ENCODE results near the gene SRSF9. TPM values are rescaled to one million over a fixed set of nuclear protein-coding genes. Genes with fewer than 3 reads are reported as not detected.

Gene SRSF9
- total RNA-seq, 3 donors from 2014 or later (not counting 1 experiment from before 2014, with no cell fraction given) = 175 to 191 (median 179) TPM

DNA sequence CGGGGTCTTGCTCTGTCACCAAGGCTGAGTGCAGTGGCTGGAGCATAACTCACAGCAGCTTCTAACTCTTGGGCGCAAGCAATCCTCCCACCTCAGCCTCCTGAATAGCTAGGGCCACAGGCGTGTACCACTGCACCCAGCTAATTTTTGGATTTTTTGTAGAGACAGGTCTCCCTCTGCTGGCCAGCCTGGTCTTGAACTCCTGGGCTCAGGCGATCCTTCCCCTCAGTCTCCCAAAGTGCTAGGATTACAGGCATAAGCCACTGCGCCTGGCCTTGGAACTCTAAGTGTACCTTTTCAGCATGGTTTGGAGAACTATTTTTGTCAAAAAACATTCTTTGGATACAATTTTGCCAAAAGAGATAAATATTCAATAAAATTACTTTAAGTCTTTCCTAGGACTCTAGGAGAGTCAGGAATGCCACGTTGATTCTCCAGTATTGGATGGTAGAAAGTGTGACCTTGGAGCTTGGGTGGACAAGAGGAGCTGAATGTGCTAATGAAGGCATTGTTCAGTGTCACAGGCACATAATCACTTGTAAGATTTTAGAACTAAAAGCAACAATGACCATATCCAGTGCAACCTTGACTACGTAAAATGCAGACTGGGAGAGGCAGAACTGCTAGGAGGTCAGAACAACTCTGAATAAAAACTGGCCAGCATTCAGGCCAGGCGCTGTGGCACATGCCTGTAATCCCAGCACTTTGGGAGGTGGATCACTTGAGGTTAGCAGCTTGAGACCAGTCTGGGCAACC is 2.8 kb downstream of the SRSF9 start:
- peak overlapping the region; percentile 76 to 91 for H3K27ac Mint-ChIP-seq

DNA sequence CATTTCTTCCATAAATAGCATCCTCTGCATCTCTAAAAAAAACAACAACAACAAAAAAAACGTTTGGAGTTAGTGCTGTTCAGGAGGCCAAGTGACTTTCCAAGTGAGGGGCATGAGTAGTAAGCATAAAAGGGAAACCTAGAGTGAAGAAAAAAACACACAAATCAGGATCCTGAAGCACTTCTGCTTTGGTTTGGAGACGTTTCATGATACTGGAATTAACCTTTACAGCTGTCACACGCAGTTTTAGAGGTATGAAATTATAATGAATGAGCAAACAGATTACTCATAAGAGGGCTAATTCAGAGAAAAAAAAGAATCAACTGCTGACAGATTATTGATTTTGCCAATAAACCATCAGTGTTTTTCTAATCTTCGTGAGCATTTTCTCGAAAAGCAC is 3.8 kb downstream of the SRSF9 start:
- peaks cover 14% of the 10 kb centered on the region for H3K36me3 Mint-ChIP-seq
- intact Hi-C loops (cut with micrococcal nuclease) = loop anchor here (1.0 kb wide), 1 partner anchor 26 kb away; no protein-coding TSS in a partner anchor
- H3K27me3 Mint-ChIP-seq (ENCODE audit: low read depth in 2 of 2) = no peaks in the 10 kb centered on the region
- H3K4me3 Mint-ChIP-seq = no peak overlapping the region
- no peak for DNase-seq
- TF ChIP-seq, protein P1, sequence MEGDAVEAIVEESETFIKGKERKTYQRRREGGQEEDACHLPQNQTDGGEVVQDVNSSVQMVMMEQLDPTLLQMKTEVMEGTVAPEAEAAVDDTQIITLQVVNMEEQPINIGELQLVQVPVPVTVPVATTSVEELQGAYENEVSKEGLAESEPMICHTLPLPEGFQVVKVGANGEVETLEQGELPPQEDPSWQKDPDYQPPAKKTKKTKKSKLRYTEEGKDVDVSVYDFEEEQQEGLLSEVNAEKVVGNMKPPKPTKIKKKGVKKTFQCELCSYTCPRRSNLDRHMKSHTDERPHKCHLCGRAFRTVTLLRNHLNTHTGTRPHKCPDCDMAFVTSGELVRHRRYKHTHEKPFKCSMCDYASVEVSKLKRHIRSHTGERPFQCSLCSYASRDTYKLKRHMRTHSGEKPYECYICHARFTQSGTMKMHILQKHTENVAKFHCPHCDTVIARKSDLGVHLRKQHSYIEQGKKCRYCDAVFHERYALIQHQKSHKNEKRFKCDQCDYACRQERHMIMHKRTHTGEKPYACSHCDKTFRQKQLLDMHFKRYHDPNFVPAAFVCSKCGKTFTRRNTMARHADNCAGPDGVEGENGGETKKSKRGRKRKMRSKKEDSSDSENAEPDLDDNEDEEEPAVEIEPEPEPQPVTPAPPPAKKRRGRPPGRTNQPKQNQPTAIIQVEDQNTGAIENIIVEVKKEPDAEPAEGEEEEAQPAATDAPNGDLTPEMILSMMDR (IDR thresholded peaks at IDR 0.05) = no peak
- no peaks in the 10 kb centered on the region for H3K9me3 Mint-ChIP-seq
- Histone ChIP-seq H3K36me3 (ENCODE audit: control insufficient read depth, insufficient read depth, low read length) (peaks cover 58% of the 10 kb centered on the region), H3K4me1 (ENCODE audit: control insufficient read depth, insufficient read depth, low read length) (peaks cover 32% of the 10 kb centered on the region), H3K9me3 (ENCODE audit: control insufficient read depth, insufficient read depth, low read length) (no peaks in the 10 kb centered on the region), H3K4me3 (ENCODE audit: low read length) (no peak overlapping the region), H3K27ac (ENCODE audit: low read length) (no peak overlapping the region), H3K27me3 (ENCODE audit: control insufficient read depth, insufficient read depth, low read length) (no peaks in the 10 kb centered on the region)
- WGBS (ENCODE audit: insufficient coverage) = 49% methylated on average over 2 of the region's 5 CpGs
- peaks cover 45 to 55% of the 10 kb centered on the region in 2 donors for H3K4me1 Mint-ChIP-seq
- no peak for ATAC-seq
- H3K27ac Mint-ChIP-seq = peak overlapping the region; percentile 76 to 91

More for the DNA sequence above, 2.8 kb downstream of the SRSF9 start:
- no peak overlapping the region for H3K27ac ChIP-seq (ENCODE audit: low read length)
- Mint-ChIP-seq H3K4me1 (peaks cover 51 to 61% of the 10 kb centered on the region in 2 donors), H3K9me3 (no peaks in the 10 kb centered on the region), H3K27me3 (ENCODE audit: low read depth in 2 of 2) (no peaks in the 10 kb centered on the region), H3K36me3 (peaks cover 14% of the 10 kb centered on the region), H3K4me3 (peak overlapping the region; percentile 35)
- no peak overlapping the region for H3K4me3 ChIP-seq (ENCODE audit: low read length)
- intact Hi-C loops (cut with micrococcal nuclease) = loop anchor here (1.0 kb wide), 1 partner anchor 27 kb away; no protein-coding TSS in a partner anchor
- no peaks in the 10 kb centered on the region for H3K9me3 ChIP-seq (ENCODE audit: control insufficient read depth, insufficient read depth, low read length)
- H3K4me1 ChIP-seq (ENCODE audit: control insufficient read depth, insufficient read depth, low read length) = peaks cover 40% of the 10 kb centered on the region
- no peak for ATAC-seq
- WGBS (ENCODE audit: insufficient coverage) = 73% methylated on average over 8 of the region's 8 CpGs
- no peaks in the 10 kb centered on the region for H3K27me3 ChIP-seq (ENCODE audit: control insufficient read depth, insufficient read depth, low read length)
- TF ChIP-seq, protein P1 (IDR thresholded peaks at IDR 0.05) = peak; percentile 53
- DNase-seq = peak in 1 of 2 donors; percentile 71
- H3K36me3 ChIP-seq (ENCODE audit: control insufficient read depth, insufficient read depth, low read length) = peaks cover 49% of the 10 kb centered on the region

DNA sequence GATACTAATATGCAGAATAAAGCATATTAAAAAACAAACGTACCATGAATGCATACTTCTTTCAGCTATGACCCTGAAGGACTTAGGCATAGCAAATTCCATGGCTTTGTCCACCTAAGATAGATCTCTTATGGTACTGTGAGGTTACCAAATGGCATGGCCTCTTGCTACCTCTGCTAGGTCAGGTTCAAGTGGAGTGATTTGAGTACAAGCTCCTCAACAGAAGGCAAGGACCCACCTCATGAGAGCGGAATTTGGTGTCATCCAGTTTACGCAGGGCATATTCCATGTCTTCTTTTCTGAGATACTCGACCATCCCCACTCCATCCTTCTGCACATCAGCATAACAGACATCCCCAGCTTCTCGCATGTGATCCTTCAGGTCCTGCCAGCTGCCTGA is 5.8 kb downstream of the SRSF9 start:
- H3K36me3 ChIP-seq (ENCODE audit: control insufficient read depth, insufficient read depth, low read length) = peaks cover 73% of the 10 kb centered on the region
- no peaks in the 10 kb centered on the region for H3K9me3 ChIP-seq (ENCODE audit: control insufficient read depth, insufficient read depth, low read length)
- DNase-seq = no peak
- 93% methylated on average over 5 of the region's 5 CpGs for WGBS (ENCODE audit: insufficient coverage)
- no peak for ATAC-seq
- H3K4me1 ChIP-seq (ENCODE audit: control insufficient read depth, insufficient read depth, low read length) = peaks cover 23% of the 10 kb centered on the region
- peaks cover 14% of the 10 kb centered on the region for H3K36me3 Mint-ChIP-seq
- H3K27ac Mint-ChIP-seq = peak overlapping the region in 1 of 2 donors; percentile 91
- TF ChIP-seq, protein P1 (IDR thresholded peaks at IDR 0.05) = no peak
- no peak overlapping the region for H3K4me3 Mint-ChIP-seq
- no peaks in the 10 kb centered on the region for H3K9me3 Mint-ChIP-seq
- no peaks in the 10 kb centered on the region for H3K27me3 Mint-ChIP-seq (ENCODE audit: low read depth in 2 of 2)
- H3K27me3 ChIP-seq (ENCODE audit: control insufficient read depth, insufficient read depth, low read length) = no peaks in the 10 kb centered on the region
- H3K4me1 Mint-ChIP-seq = peaks cover 33 to 48% of the 10 kb centered on the region in 2 donors
- H3K4me3 ChIP-seq (ENCODE audit: low read length) = no peak overlapping the region
- intact Hi-C loops (cut with micrococcal nuclease) = no loop called here
- H3K27ac ChIP-seq (ENCODE audit: low read length) = no peak overlapping the region

All from natural killer cell (primary cell).